H9 (cell line): ENCODE measurements around the gene WDR17. TPM values are rescaled to one million over a fixed set of nuclear protein-coding genes. Genes with fewer than 3 reads are reported as not detected.

Experiments
- DNase-seq: peaks from one replicate; pipeline ENCODE4 v3.0.0-alpha.2; 2017
- H2AFZ ChIP-seq: one replicate; pipeline ENCODE4 v1.6.1; 2013; ENCODE audit warnings: mild to moderate bottlenecking, low read length, control low read depth, moderate library complexity
- H2AK5ac ChIP-seq: 2 replicates; pipeline ENCODE4 v1.6.1; 2013; ENCODE audit warnings: low read length, control low read depth, mixed read lengths; ENCODE audit not compliant: insufficient read length
- H2BK120ac ChIP-seq: one replicate; pipeline ENCODE4 v1.6.1; 2013; ENCODE audit warnings: low read depth, mild to moderate bottlenecking, low read length, control low read depth, inconsistent platforms; ENCODE audit not compliant: poor library complexity, severe bottlenecking
- H2BK12ac ChIP-seq: 2 replicates; pipeline ENCODE4 v1.6.1; 2013; ENCODE audit warnings: low read length, control low read depth, mixed read lengths, low read depth; ENCODE audit not compliant: insufficient read length
- H2BK15ac ChIP-seq: 2 replicates; pipeline ENCODE4 v1.6.1; 2013; ENCODE audit warnings: low read depth, low read length, control low read depth
- H2BK20ac ChIP-seq: one replicate; pipeline ENCODE4 v1.6.1; 2013; ENCODE audit warnings: low read depth, mild to moderate bottlenecking, low read length, control low read depth, inconsistent platforms; ENCODE audit not compliant: poor library complexity, severe bottlenecking
- H2BK5ac ChIP-seq: 2 replicates; pipeline ENCODE4 v1.6.1; 2013; ENCODE audit warnings: low read length, control low read depth, mixed read lengths; ENCODE audit not compliant: insufficient read length
- H3K14ac ChIP-seq: 2 replicates; pipeline ENCODE4 v1.6.1; 2013; ENCODE audit warnings: low read length, control low read depth; ENCODE audit not compliant: insufficient read depth
- H3K18ac ChIP-seq: 2 replicates; pipeline ENCODE4 v1.6.1; 2013; ENCODE audit warnings: low read depth, mild to moderate bottlenecking, mixed read lengths, low read length, control low read depth; ENCODE audit not compliant: insufficient read length
- H3K23ac ChIP-seq: 2 replicates; pipeline ENCODE4 v1.6.1; 2013; ENCODE audit warnings: low read length, control low read depth, mixed read lengths, low read depth; ENCODE audit not compliant: insufficient read length
- H3K23me2 ChIP-seq: 2 replicates; pipeline ENCODE4 v1.6.1; 2013; ENCODE audit warnings: low read depth, mild to moderate bottlenecking, mixed read lengths, low read length, control low read depth; ENCODE audit not compliant: insufficient read length, poor library complexity, severe bottlenecking
- H3K27ac ChIP-seq: 2 replicates; pipeline ENCODE4 v1.5.1; 2013; ENCODE audit warnings: low read length, control low read depth, mixed read lengths, low read depth; ENCODE audit not compliant: insufficient read length
- H3K27me3 ChIP-seq: 2 replicates; pipeline ENCODE4 v1.6.1; 2013; ENCODE audit warnings: low read length, control low read depth, inconsistent platforms; ENCODE audit not compliant: insufficient read depth
- H3K4ac ChIP-seq: 2 replicates; pipeline ENCODE4 v1.6.1; 2013; ENCODE audit warnings: low read depth, mild to moderate bottlenecking, control low read depth, inconsistent platforms, low read length, moderate library complexity
- H3K4me1 ChIP-seq: 2 replicates; pipeline ENCODE4 v1.6.1; 2013; ENCODE audit warnings: low read length, control low read depth, inconsistent platforms; ENCODE audit not compliant: insufficient read depth
- H3K4me2 ChIP-seq: 2 replicates; pipeline ENCODE4 v1.6.1; 2013; ENCODE audit warnings: low read length, control low read depth, mixed read lengths; ENCODE audit not compliant: insufficient read length, insufficient read depth
- H3K56ac ChIP-seq: 2 replicates; pipeline ENCODE4 v1.6.1; 2013; ENCODE audit warnings: low read depth, mild to moderate bottlenecking, mixed read lengths, low read length, control low read depth; ENCODE audit not compliant: insufficient read length
- H3K79me1 ChIP-seq: 2 replicates; pipeline ENCODE4 v1.6.1; 2013; ENCODE audit warnings: low read depth, mild to moderate bottlenecking, moderate library complexity, low read length, control low read depth, inconsistent platforms; ENCODE audit not compliant: insufficient read depth, poor library complexity, severe bottlenecking
- H3K79me2 ChIP-seq: 2 replicates; pipeline ENCODE4 v1.6.1; 2013; ENCODE audit warnings: low read length, control low read depth, inconsistent platforms; ENCODE audit not compliant: insufficient read depth
- H3K9ac ChIP-seq: 2 replicates; pipeline ENCODE4 v1.6.1; 2013; ENCODE audit warnings: low read length, control low read depth, mixed read lengths; ENCODE audit not compliant: insufficient read length; ENCODE audit errors: extremely low read depth
- H3K9me3 ChIP-seq: one replicate; pipeline ENCODE4 v1.6.1; 2013; ENCODE audit warnings: low read depth, low read length, inconsistent platforms; ENCODE audit not compliant: control insufficient read depth
- H3T11ph ChIP-seq: one replicate; pipeline ENCODE4 v1.6.1; 2013; ENCODE audit warnings: mild to moderate bottlenecking, low read length, control low read depth, inconsistent platforms
- H4K20me1 ChIP-seq: one replicate; pipeline ENCODE4 v1.6.1; 2013; ENCODE audit not compliant: control insufficient read depth, insufficient read length, insufficient read depth
- H4K5ac ChIP-seq: 2 replicates; pipeline ENCODE4 v1.6.1; 2013; ENCODE audit warnings: low read depth, mild to moderate bottlenecking, mixed read lengths, low read length, control low read depth; ENCODE audit not compliant: insufficient read length
- H4K8ac ChIP-seq: replicated peaks from 2 replicates; pipeline ENCODE4 v1.6.1; 2013; ENCODE audit warnings: low read length, control low read depth, mixed read lengths, low read depth; ENCODE audit not compliant: insufficient read length
- H4K91ac ChIP-seq: 2 replicates; pipeline ENCODE4 v1.6.1; 2013; ENCODE audit warnings: low read depth, mild to moderate bottlenecking, moderate library complexity, mixed read lengths, low read length, control low read depth; ENCODE audit not compliant: insufficient read length
- H3K27ac Mint-ChIP-seq, 3 experiments: 2 replicates in 2 of 3; 3 replicates in 1 of 3; pipeline ENCODE4 v1.8.0; 2020 to 2021; ENCODE audit warnings: mixed read lengths in 3 of 3, mild to moderate bottlenecking in 1 of 3, moderate library complexity in 1 of 3
- H3K27me3 Mint-ChIP-seq: 2 replicates; pipeline ENCODE4 v1.8.0; 2021; ENCODE audit warnings: low read depth, mild to moderate bottlenecking, moderate library complexity, mixed read lengths
- H3K36me3 Mint-ChIP-seq, 3 experiments: 2 replicates in 2 of 3; 3 replicates in 1 of 3; pipeline ENCODE4 v1.8.0; 2020 to 2021; ENCODE audit warnings: low read depth in 3 of 3, mixed read lengths in 3 of 3; ENCODE audit not compliant: insufficient read depth in 1 of 3
- H3K4me1 Mint-ChIP-seq, 2 experiments: 2 replicates each; pipeline ENCODE4 v1.8.0; 2020; ENCODE audit warnings: mixed read lengths in 2 of 2
- H3K4me3 Mint-ChIP-seq, 2 experiments: 2 replicates in 1 of 2; 3 replicates in 1 of 2; pipeline ENCODE4 v1.8.0; 2020 to 2021; ENCODE audit warnings: mild to moderate bottlenecking in 2 of 2, mixed read lengths in 2 of 2, moderate library complexity in 1 of 2
- H3K9me3 Mint-ChIP-seq, 2 experiments: 2 replicates in 1 of 2; 3 replicates in 1 of 2; pipeline ENCODE4 v1.8.0; 2020; ENCODE audit warnings: mild to moderate bottlenecking in 2 of 2, mixed read lengths in 2 of 2, moderate library complexity in 1 of 2
- CTCF ChIP-seq: fragments of 200-600 bp; sonication (generic); conservative IDR thresholded peaks from 3 replicates; pipeline ENCODE4 v1.8.0; 2021; ENCODE audit warnings: antibody characterized with exemption, mild to moderate bottlenecking
- WGBS: extraction: QIAGEN DNeasy Blood & Tissue Kit; methylation state at CpG from one replicate; pipeline ENCODE4 v1.1.7; 2013; ENCODE audit warnings: missing lambda C conversion rate, low lambda C conversion rate, mixed read lengths; ENCODE audit not compliant: insufficient read length; ENCODE audit errors: extremely low coverage; 5-methylcytosine and 5-hydroxymethylcytosine counted together
- total RNA-seq: library from RNA; stranded (reverse); gene quantifications from 2 replicates; pipeline ENCODE4 v1.2.1, GENCODE V29; 2021

WDR17 gene
- total RNA-seq, 1 experiment from 2014 or later = 2.6 TPM

- no peak overlapping the region for H2AK5ac ChIP-seq
- H4K20me1 ChIP-seq = no peaks in the 10 kb centered on the region
- no peak overlapping the region for H2BK5ac ChIP-seq
- H3K27ac ChIP-seq = no peak overlapping the region
- Mint-ChIP-seq H3K4me1 (no peaks in the 10 kb centered on the region), H3K36me3 (no peaks in the 10 kb centered on the region), H3K27ac (no peak overlapping the region; a peak in 1 of 7 replicates), H3K4me3 (no peak overlapping the region), H3K9me3 (no peaks in the 10 kb centered on the region), H3K27me3 (no peaks in the 10 kb centered on the region)
- H3K4me1 ChIP-seq = no peaks in the 10 kb centered on the region
- H3K23me2 ChIP-seq = no peaks in the 10 kb centered on the region
- H2BK20ac ChIP-seq = no peak overlapping the region
- no peaks in the 10 kb centered on the region for H3K79me2 ChIP-seq
- H3K4me2 ChIP-seq = no peak overlapping the region
- H3K14ac ChIP-seq = no peak overlapping the region
- H3K18ac ChIP-seq = no peak overlapping the region
- H3K4ac ChIP-seq = no peak overlapping the region
- H3K79me1 ChIP-seq = no peaks in the 10 kb centered on the region
- no CpG with 5 or more reads among the region's 5 CpGs for WGBS
- H4K8ac ChIP-seq = no peak overlapping the region
- H3K9ac ChIP-seq = no peak overlapping the region
- H4K5ac ChIP-seq = no peak overlapping the region
- no peak overlapping the region for H2AFZ ChIP-seq
- DNase-seq = no peak
- H3K23ac ChIP-seq = no peak overlapping the region
- no peaks in the 10 kb centered on the region for H3K27me3 ChIP-seq
- no peak overlapping the region for H3K56ac ChIP-seq
- no peak overlapping the region for H3T11ph ChIP-seq
- no peak overlapping the region for H4K91ac ChIP-seq
- no peak for TF ChIP-seq CTCF
- H2BK120ac ChIP-seq = no peak overlapping the region
- no peaks in the 10 kb centered on the region for H3K9me3 ChIP-seq
- no peak overlapping the region for H2BK12ac ChIP-seq
- no peak overlapping the region for H2BK15ac ChIP-seq
Observed at GRCh38 chr4:176156656-176157055, 91.0 kb downstream of the WDR17 start.
